Esophagus (tissue), 2 donors: ENCODE data around the gene CFL1. TPM values are rescaled to one million over a fixed set of nuclear protein-coding genes. Genes with fewer than 3 reads are reported as not detected.

Experiments used
- H3K27ac ChIP-seq, 2 donors: one replicate each; pipeline ENCODE4 v1.5.1; 2013; ENCODE audit warnings: low read depth in 2 of 2, mild to moderate bottlenecking in 2 of 2, inconsistent platforms in 1 of 2, low read length in 1 of 2, moderate library complexity in 1 of 2
- H3K27me3 ChIP-seq, 2 donors: one replicate each; pipeline ENCODE4 v1.6.1; 2013; ENCODE audit warnings: low read length in 2 of 2, control low read depth in 1 of 2, mild to moderate bottlenecking in 1 of 2; ENCODE audit not compliant: insufficient read depth in 2 of 2, control insufficient read depth in 1 of 2
- H3K36me3 ChIP-seq, 2 donors: one replicate each; pipeline ENCODE4 v1.6.1; 2013; ENCODE audit warnings: low read length in 1 of 2; ENCODE audit not compliant: control insufficient read depth in 2 of 2, insufficient read depth in 2 of 2
- H3K4me1 ChIP-seq, 2 donors: one replicate each; pipeline ENCODE4 v1.6.1; 2013; ENCODE audit warnings: low read length in 1 of 2; ENCODE audit not compliant: control insufficient read depth in 2 of 2, insufficient read depth in 2 of 2
- H3K4me3 ChIP-seq, 2 donors: one replicate each; pipeline ENCODE4 v1.5.1; 2013; ENCODE audit warnings: low read length in 2 of 2, mild to moderate bottlenecking in 2 of 2, low read depth in 1 of 2, moderate library complexity in 1 of 2
- H3K9me3 ChIP-seq, 2 donors: one replicate each; pipeline ENCODE4 v1.6.1; 2013; ENCODE audit warnings: mild to moderate bottlenecking in 2 of 2, low read depth in 1 of 2, low read length in 1 of 2, moderate library complexity in 1 of 2; ENCODE audit not compliant: control insufficient read depth in 2 of 2, insufficient read depth in 1 of 2
- WGBS, 2 donors: extraction: QIAGEN DNeasy Blood & Tissue Kit; methylation state at CpG; one replicate each; pipeline ENCODE4 v1.1.7; 2013; 5-methylcytosine and 5-hydroxymethylcytosine counted together
- polyA plus RNA-seq, 2 donors: library from polyadenylated mRNA; stranded (reverse); fragments of 200-250 nt; gene quantifications; one replicate each; pipeline ENCODE4 v1.2.3, GENCODE V29; 2013
- donor health status: healthy with polysubstance abuse.
- donor health status: Bipolar disorder and iron deficiency.

Gene CFL1
- polyA plus RNA-seq, 2 donors = 361 to 694 TPM

DNA sequence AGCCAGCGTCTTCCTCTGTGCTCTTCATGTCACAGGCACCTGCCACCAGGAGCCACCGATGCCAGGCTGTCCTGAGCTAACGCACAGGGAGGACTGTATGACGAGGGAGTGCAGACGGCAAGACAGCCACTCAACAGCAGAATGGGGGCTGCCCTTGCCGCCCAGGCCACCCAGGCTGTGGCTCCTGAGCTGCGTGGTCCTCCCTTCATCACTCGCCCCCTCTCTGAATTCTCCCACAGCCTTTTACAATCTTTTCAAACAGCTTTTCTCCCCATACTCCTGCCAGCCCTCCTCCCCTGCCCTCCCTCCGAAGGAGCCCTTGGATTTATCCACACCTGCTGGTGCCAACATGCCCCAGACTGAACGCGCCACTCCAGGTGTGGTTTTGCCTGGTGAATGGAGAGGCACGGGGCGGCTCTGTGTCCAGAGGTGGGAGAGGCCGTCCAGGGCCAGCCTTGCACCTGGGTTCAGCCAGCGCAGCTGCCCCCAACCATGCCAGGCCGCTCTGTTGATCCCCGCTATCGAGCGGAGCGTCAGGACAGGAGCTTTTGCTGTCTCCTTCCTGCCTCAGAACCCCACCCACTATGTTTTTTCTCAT lies 49.1 kb downstream of the CFL1 start:
- Histone ChIP-seq H3K4me3 (no peak overlapping the region), H3K4me1 (peaks cover 0 to 10% of the 10 kb centered on the region in 2 donors), H3K36me3 (no peaks in the 10 kb centered on the region), H3K27ac (no peak overlapping the region), H3K9me3 (no peaks in the 10 kb centered on the region), H3K27me3 (no peaks in the 10 kb centered on the region)
- WGBS, 2 donors = 49 to 55% methylated on average over 20 of the region's 20 CpGs

GRCh38 chr11:65806979-65807378 lies 51.0 kb downstream of the CFL1 start:
- H3K4me3 ChIP-seq = no peak overlapping the region

More at GRCh38 chr11:65806979-65807378, 51.0 kb downstream of the CFL1 start:
- H3K36me3 ChIP-seq = no peaks in the 10 kb centered on the region
- 62 to 69% methylated on average over 6 of the region's 6 CpGs for WGBS, 2 donors
- no peaks in the 10 kb centered on the region for H3K27me3 ChIP-seq
- no peak overlapping the region for H3K27ac ChIP-seq
- peaks cover 0 to 10% of the 10 kb centered on the region in 2 donors for H3K4me1 ChIP-seq
- no peaks in the 10 kb centered on the region for H3K9me3 ChIP-seq

Other genes starting within 250 kb of the CFL1 start
- 10 to 100 TPM; 25.7 to 35.2 TPM for gene MAP3K11, start 244.0 kb downstream of the CFL1 start, polyA plus RNA-seq
- 10 to 100 TPM; 15.0 to 16.1 TPM for gene PCNX3, start 242.4 kb downstream of the CFL1 start, polyA plus RNA-seq
- 10 to 100 TPM; 22.8 to 32.5 TPM for gene SIPA1, start 220.1 kb downstream of the CFL1 start, polyA plus RNA-seq
- gene RELA, start 195.3 kb downstream of the CFL1 start, polyA plus RNA-seq = 10 to 100 TPM; 39.6 to 40.0 TPM
- 10 to 100 TPM; 55.6 to 60.3 TPM for gene KAT5, start 145.9 kb downstream of the CFL1 start, polyA plus RNA-seq
- gene RNASEH2C, start 137.4 kb downstream of the CFL1 start, polyA plus RNA-seq = 10 to 100 TPM; 26.3 to 41.8 TPM
- 10 to 100 TPM; 10.1 to 10.9 TPM for gene AP5B1, start 77.2 kb downstream of the CFL1 start, polyA plus RNA-seq
- 10 to 100 TPM; 38.2 to 49.9 TPM for gene OVOL1, start 71.1 kb downstream of the CFL1 start, polyA plus RNA-seq
- gene SNX32, start 24.2 kb downstream of the CFL1 start, polyA plus RNA-seq = under 1 TPM; 0.15 to 0.47 TPM
- 10 to 100 TPM; 32.1 to 48.0 TPM for gene MUS81, start 2.3 kb upstream of the CFL1 start, polyA plus RNA-seq
- gene EFEMP2, start 14.6 kb upstream of the CFL1 start, polyA plus RNA-seq = 10 to 100 TPM in 1 of 2 donors, 1 to 10 TPM in 1; 9.2 to 13.1 TPM
- 1 to 10 TPM; 1.3 to 1.7 TPM for gene CTSW, start 21.7 kb upstream of the CFL1 start, polyA plus RNA-seq
- gene FIBP, start 30.3 kb upstream of the CFL1 start, polyA plus RNA-seq = 10 to 100 TPM; 20.7 to 38.1 TPM
- 10 to 100 TPM; 13.5 to 22.7 TPM for gene CCDC85B, start 32.5 kb upstream of the CFL1 start, polyA plus RNA-seq
- 10 to 100 TPM; 26.7 to 39.6 TPM for gene FOSL1, start 42.2 kb upstream of the CFL1 start, polyA plus RNA-seq
- gene C11orf68, start 60.9 kb upstream of the CFL1 start, polyA plus RNA-seq = 10 to 100 TPM; 21.8 to 27.6 TPM
- 100 to 1,000 TPM in 1 of 2 donors, 10 to 100 TPM in 1; 89.6 to 103 TPM for gene DRAP1, start 61.2 kb upstream of the CFL1 start, polyA plus RNA-seq
- gene TSGA10IP, start 87.3 kb upstream of the CFL1 start, polyA plus RNA-seq = not detected
- gene SART1, start 103.6 kb upstream of the CFL1 start, polyA plus RNA-seq = 10 to 100 TPM; 33.9 to 77.1 TPM
- 10 to 100 TPM; 13.6 to 17.8 TPM for gene EIF1AD, start 144.0 kb upstream of the CFL1 start, polyA plus RNA-seq
- gene BANF1, start 144.3 kb upstream of the CFL1 start, polyA plus RNA-seq = 100 to 1,000 TPM; 142 to 246 TPM
- 10 to 100 TPM; 36.1 to 66.5 TPM for gene CST6, start 153.8 kb upstream of the CFL1 start, polyA plus RNA-seq
- under 1 TPM; 0.05 to 0.06 TPM for gene CATSPER1, start 168.3 kb upstream of the CFL1 start, polyA plus RNA-seq
- gene GAL3ST3, start 191.0 kb upstream of the CFL1 start, polyA plus RNA-seq = under 1 TPM in 1 of 2 donors, not detected in 1; 0.01 TPM
- gene SF3B2, start 194.2 kb upstream of the CFL1 start, polyA plus RNA-seq = 10 to 100 TPM; 61.9 to 80.2 TPM
- gene PACS1, start 212.1 kb upstream of the CFL1 start, polyA plus RNA-seq = 10 to 100 TPM; 16.0 to 24.8 TPM